Suprapubic skin (tissue), 4 donors: Measurements from ENCODE around the gene ZNF860. TPM values are rescaled to one million over a fixed set of nuclear protein-coding genes. Genes with fewer than 3 reads are reported as not detected.
A peak's percentile ranks its signal among the peaks of the same experiment; 100 is the strongest.

Source experiments
- DNase-seq, 2 donors: peaks; one replicate each; pipeline ENCODE4 v3.0.0-alpha.2; 2019; ENCODE audit warnings: low spot score in 2 of 2
- H3K27ac ChIP-seq: fragments of 200-600 bp; sonication (generic); one replicate; pipeline ENCODE4 v1.5.1; 2019
- H3K27me3 ChIP-seq: fragments of 200-600 bp; sonication (generic); one replicate; pipeline ENCODE4 v1.5.1; 2019
- H3K36me3 ChIP-seq: fragments of 200-600 bp; sonication (generic); one replicate; pipeline ENCODE4 v1.5.1; 2019
- H3K4me1 ChIP-seq: fragments of 200-600 bp; sonication (generic); one replicate; pipeline ENCODE4 v1.5.1; 2019
- H3K4me3 ChIP-seq: fragments of 200-600 bp; sonication (generic); one replicate; pipeline ENCODE4 v1.5.1; 2019; ENCODE audit warnings: mild to moderate bottlenecking
- H3K9me3 ChIP-seq: fragments of 200-600 bp; sonication (generic); one replicate; pipeline ENCODE4 v1.5.1; 2019
- EP300 ChIP-seq: sonication (generic); formaldehyde crosslinking; IDR thresholded peaks from one replicate; pipeline ENCODE4 v1.6.1; 2017; ENCODE audit warnings: antibody characterized with exemption
- POLR2A ChIP-seq, 2 donors: fragments of 450-650 bp; IDR thresholded peaks; one replicate each; pipeline ENCODE4 v1.6.1; 2017; ENCODE audit warnings: antibody characterized with exemption in 2 of 2, mild to moderate bottlenecking in 2 of 2, moderate library complexity in 2 of 2
- POLR2AphosphoS5 ChIP-seq, 3 donors: sonication (generic); formaldehyde crosslinking; IDR thresholded peaks; one replicate each; pipeline ENCODE4 v1.6.1; 2017; ENCODE audit warnings: antibody characterized with exemption in 3 of 3
- WGBS: methylation state at CpG from one replicate; pipeline ENCODE4 v1.1.5; 2018; 5-methylcytosine and 5-hydroxymethylcytosine counted together
- total RNA-seq, 4 donors: library from RNA; depleted of rRNA; stranded (reverse); fragments of >200 nt; gene quantifications; one replicate each; pipeline ENCODE4 v1.1.0, GENCODE V29; 2016
- TF ChIP-seq, protein P1 (sequence below), 2 donors: fragments of 200-600 bp in 1 of 2; fragments of 450-650 bp in 1 of 2; sonication (generic) in 1 of 2; IDR thresholded peaks; one replicate each; pipeline ENCODE4 v1.5.1; 2016 to 2019; ENCODE audit warnings: antibody characterized with exemption in 2 of 2, mild to moderate bottlenecking in 1 of 2, moderate library complexity in 1 of 2

ZNF860 gene
- total RNA-seq, 4 donors from 2014 or later = 1.2 to 3.4 (median 1.7) TPM

DNA sequence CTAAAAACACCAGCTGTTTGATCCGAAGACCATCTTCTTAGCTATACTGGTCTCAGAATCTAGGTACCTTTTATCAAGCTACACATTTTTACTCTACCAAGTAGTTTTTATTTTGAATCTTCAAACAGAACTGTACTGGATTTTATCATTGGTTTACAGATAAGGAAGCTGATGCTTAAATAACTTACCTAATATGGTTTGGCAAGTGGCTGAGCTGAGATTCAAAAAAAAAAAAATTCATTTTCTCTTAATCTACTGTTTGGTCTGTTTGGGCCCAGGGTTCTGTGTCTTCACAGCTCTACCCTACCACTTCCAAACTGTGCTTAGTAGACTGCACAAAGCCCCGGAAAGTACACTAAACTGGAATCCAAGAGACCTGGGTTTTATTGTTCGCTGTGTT lies 35.7 kb downstream of the ZNF860 start:
- Histone ChIP-seq H3K9me3 (no peaks in the 10 kb centered on the region), H3K4me1 (no peaks in the 10 kb centered on the region), H3K4me3 (no peak overlapping the region), H3K27ac (no peak overlapping the region), H3K36me3 (no peaks in the 10 kb centered on the region), H3K27me3 (no peaks in the 10 kb centered on the region)
- no peak for DNase-seq
- WGBS = 93% methylated on average over 3 of the region's 3 CpGs
- no peak for TF ChIP-seq POLR2AphosphoS5 (IDR thresholded peaks at IDR 0.05)
- TF ChIP-seq, protein P1, sequence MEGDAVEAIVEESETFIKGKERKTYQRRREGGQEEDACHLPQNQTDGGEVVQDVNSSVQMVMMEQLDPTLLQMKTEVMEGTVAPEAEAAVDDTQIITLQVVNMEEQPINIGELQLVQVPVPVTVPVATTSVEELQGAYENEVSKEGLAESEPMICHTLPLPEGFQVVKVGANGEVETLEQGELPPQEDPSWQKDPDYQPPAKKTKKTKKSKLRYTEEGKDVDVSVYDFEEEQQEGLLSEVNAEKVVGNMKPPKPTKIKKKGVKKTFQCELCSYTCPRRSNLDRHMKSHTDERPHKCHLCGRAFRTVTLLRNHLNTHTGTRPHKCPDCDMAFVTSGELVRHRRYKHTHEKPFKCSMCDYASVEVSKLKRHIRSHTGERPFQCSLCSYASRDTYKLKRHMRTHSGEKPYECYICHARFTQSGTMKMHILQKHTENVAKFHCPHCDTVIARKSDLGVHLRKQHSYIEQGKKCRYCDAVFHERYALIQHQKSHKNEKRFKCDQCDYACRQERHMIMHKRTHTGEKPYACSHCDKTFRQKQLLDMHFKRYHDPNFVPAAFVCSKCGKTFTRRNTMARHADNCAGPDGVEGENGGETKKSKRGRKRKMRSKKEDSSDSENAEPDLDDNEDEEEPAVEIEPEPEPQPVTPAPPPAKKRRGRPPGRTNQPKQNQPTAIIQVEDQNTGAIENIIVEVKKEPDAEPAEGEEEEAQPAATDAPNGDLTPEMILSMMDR (IDR thresholded peaks at IDR 0.05) = no peak
- no peak for TF ChIP-seq EP300
- no peak for TF ChIP-seq POLR2A (IDR thresholded peaks at IDR 0.05)

DNA sequence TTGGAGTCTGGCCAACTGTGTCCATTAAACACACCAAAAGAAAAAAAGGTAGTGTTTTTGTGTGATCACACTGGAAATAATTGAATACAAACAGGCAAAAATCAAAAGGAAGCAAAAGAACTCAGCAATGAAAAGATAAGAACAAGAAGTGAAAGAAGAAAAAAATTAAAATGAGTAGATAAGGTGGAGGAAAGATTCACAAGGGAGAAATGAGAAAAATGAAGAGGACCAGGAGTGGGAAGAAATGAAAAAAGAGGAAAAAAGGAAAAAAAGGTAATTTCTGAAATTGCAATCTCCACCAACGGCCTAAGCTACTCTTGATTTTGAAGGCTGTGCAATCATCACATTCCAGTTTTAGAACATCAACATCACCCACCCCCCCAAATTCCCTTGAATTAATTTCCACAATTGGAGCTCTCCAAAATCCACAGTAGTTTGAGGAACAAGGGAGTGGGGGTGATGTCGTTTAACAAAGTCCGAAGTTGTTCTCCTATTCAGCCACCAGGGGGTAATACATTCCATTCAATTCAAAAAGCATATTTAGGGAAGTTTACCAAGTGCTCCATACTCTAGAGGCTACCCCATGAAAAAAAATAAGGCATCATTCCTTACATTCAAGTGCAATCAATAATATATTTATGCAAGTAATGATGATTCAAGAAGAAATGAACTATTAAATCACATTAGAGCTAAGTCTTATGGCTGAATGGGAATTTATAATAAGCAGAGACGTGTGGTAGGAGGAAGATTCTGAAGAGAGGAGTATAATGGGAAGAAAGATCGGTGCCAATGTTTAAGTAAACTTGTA lies 37.4 kb downstream of the ZNF860 start:
- Histone ChIP-seq H3K27ac (no peak overlapping the region), H3K9me3 (no peaks in the 10 kb centered on the region), H3K4me3 (no peak overlapping the region), H3K27me3 (no peaks in the 10 kb centered on the region), H3K4me1 (no peaks in the 10 kb centered on the region), H3K36me3 (no peaks in the 10 kb centered on the region)
- TF ChIP-seq, protein P1 (IDR thresholded peaks at IDR 0.05) = peak; percentile 64 to 69
- TF ChIP-seq POLR2A (IDR thresholded peaks at IDR 0.05) (no peak), POLR2AphosphoS5 (IDR thresholded peaks at IDR 0.05) (no peak), EP300 (no peak)
- no peak for DNase-seq
- 48% methylated on average over 5 of the region's 5 CpGs for WGBS

DNA sequence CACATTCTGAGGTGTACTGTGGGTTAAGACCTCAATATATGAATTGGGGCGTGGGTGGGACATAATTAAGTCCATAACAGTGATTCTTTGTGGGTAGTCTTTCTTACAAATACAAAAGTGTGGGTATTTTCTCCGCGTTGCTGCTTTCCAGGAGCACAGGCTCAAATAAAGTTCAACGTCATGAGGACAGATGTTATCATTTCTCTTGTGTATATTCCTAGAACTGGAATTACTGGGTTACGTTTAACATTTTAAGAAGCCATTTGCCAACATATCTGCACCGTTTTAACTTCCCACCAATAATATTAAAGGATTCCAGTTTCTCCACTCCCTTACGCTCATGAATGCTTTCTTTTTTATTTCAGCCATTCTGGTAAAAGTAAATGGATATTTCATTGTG lies 39.6 kb downstream of the ZNF860 start:
- TF ChIP-seq, protein P1 (IDR thresholded peaks at IDR 0.05) = no peak
- TF ChIP-seq POLR2AphosphoS5 (IDR thresholded peaks at IDR 0.05) (no peak), POLR2A (IDR thresholded peaks at IDR 0.05) (no peak), EP300 (no peak)
- Histone ChIP-seq H3K4me3 (no peak overlapping the region), H3K27me3 (no peaks in the 10 kb centered on the region), H3K9me3 (no peaks in the 10 kb centered on the region), H3K36me3 (no peaks in the 10 kb centered on the region), H3K4me1 (no peaks in the 10 kb centered on the region), H3K27ac (no peak overlapping the region)
- WGBS = 68% methylated on average over 7 of the region's 7 CpGs
- no peak for DNase-seq

DNA sequence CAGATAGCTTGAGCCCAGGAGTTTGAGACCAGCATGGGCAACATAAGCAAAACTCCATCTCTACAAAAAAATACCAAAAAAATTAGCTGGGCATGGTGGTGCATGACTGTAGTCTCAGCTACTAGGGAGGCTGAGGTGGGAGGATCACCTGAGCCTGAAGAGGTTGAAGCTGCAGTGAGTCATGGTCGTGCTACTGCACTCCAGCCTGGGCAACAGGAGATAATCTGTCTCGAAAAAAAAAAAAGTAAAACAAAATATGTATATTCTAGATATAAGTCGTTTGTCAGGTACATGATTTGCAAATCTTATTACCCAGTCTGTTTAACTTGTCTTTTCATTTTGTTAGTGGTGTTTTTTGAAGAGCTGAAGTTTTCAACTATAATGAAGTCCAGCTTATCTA lies 40.2 kb downstream of the ZNF860 start:
- DNase-seq = no peak
- Histone ChIP-seq H3K27me3 (no peaks in the 10 kb centered on the region), H3K9me3 (no peaks in the 10 kb centered on the region), H3K36me3 (no peaks in the 10 kb centered on the region), H3K27ac (no peak overlapping the region), H3K4me1 (no peaks in the 10 kb centered on the region), H3K4me3 (no peak overlapping the region)
- TF ChIP-seq, protein P1 (IDR thresholded peaks at IDR 0.05) = no peak
- no peak for TF ChIP-seq EP300
- TF ChIP-seq POLR2AphosphoS5 (IDR thresholded peaks at IDR 0.05) = no peak
- TF ChIP-seq POLR2A (IDR thresholded peaks at IDR 0.05) = no peak
- WGBS = 68% methylated on average over 3 of the region's 3 CpGs

DNA sequence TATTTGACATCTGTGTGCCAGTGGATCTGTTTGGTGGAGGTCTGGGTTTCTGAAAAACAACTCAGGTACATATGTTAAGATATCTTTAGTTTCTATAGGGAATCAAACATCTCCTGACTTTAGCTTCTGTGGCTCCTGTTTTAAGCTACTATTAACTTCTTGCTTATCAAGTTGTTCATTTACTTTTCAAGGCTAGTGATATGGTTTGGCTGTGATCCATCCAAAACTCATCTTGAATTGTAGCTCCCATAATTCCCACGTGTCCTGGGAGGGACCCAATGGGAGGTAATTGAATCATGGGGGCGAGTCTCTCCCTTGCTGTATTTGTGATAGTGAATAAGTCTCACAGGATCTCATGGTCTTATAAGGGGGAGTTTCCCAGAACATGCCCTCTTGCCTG lies 41.4 kb downstream of the ZNF860 start:
- WGBS = 81% methylated on average over 2 of the region's 2 CpGs

More for the DNA sequence above, 41.4 kb downstream of the ZNF860 start:
- Histone ChIP-seq H3K27me3 (no peaks in the 10 kb centered on the region), H3K9me3 (no peaks in the 10 kb centered on the region), H3K36me3 (no peaks in the 10 kb centered on the region), H3K4me3 (no peak overlapping the region), H3K27ac (no peak overlapping the region), H3K4me1 (no peaks in the 10 kb centered on the region)
- no peak for DNase-seq
- no peak for TF ChIP-seq EP300
- TF ChIP-seq POLR2AphosphoS5 (IDR thresholded peaks at IDR 0.05) = no peak
- TF ChIP-seq, protein P1 (IDR thresholded peaks at IDR 0.05) = no peak
- no peak for TF ChIP-seq POLR2A (IDR thresholded peaks at IDR 0.05)
